H1 (cell line): Measurements from ENCODE around the gene LBR. TPM values are rescaled to one million over a fixed set of nuclear protein-coding genes. Genes with fewer than 3 reads are reported as not detected.

Experiments
- CTCF ChIA-PET: fragments of 300-600 bp; sonication (Branson Sonifier 250); formaldehyde crosslinking; loops from one replicate; lab custom pipeline; 2021; ENCODE audit not compliant: partially characterized antibody; lab: Charles Lee
- POLR2A ChIA-PET: fragments of 300-600 bp; sonication (Branson Sonifier 250); formaldehyde crosslinking; loops from one replicate; lab custom pipeline; 2021; ENCODE audit warnings: inconsistent platforms; ENCODE audit not compliant: partially characterized antibody; lab: Charles Lee
- DNase-seq, 2 experiments: peaks; one replicate each; pipeline versions ENCODE4 v3.0.0 to v3.0.0-alpha.2; 2010 to 2022; ENCODE audit warnings: low spot score in 2 of 2, low read depth in 1 of 2, mixed read lengths in 1 of 2
- FAIRE-seq: peaks from 2 replicates; lab custom pipeline; 2011; peaks lifted over from hg19 to GRCh38; lab: Jason Lieb, UNC
- H2AFZ ChIP-seq: 2 replicates; pipeline ENCODE4 v1.8.1; 2012; ENCODE audit warnings: low read length, inconsistent platforms
- H2AK5ac ChIP-seq: 2 replicates; pipeline ENCODE4 v1.6.1; 2013; ENCODE audit warnings: low read depth, low read length
- H2BK120ac ChIP-seq: replicated peaks from 2 replicates; pipeline ENCODE3; 2013; ENCODE audit warnings: low read depth, low read length, inconsistent platforms
- H2BK12ac ChIP-seq: 2 replicates; pipeline ENCODE4 v1.6.1; 2013; ENCODE audit warnings: low read depth, low read length
- H2BK15ac ChIP-seq: 2 replicates; pipeline ENCODE4 v1.6.1; 2013; ENCODE audit warnings: low read length
- H2BK20ac ChIP-seq: 2 replicates; pipeline ENCODE4 v1.6.1; 2013; ENCODE audit warnings: low read length
- H2BK5ac ChIP-seq: 2 replicates; pipeline ENCODE4 v1.6.1; 2013; ENCODE audit warnings: low read depth, low read length
- H3K14ac ChIP-seq: 2 replicates; pipeline ENCODE4 v1.6.1; 2013; ENCODE audit warnings: inconsistent platforms; ENCODE audit not compliant: insufficient read length
- H3K18ac ChIP-seq: 2 replicates; pipeline ENCODE4 v1.6.1; 2013; ENCODE audit warnings: low read length; ENCODE audit errors: extremely low read depth
- H3K23ac ChIP-seq: 2 replicates; pipeline ENCODE4 v1.6.1; 2013; ENCODE audit warnings: inconsistent platforms; ENCODE audit not compliant: insufficient read length
- H3K23me2 ChIP-seq: 2 replicates; pipeline ENCODE4 v1.6.1; 2013; ENCODE audit warnings: low read depth, low read length
- H3K27ac ChIP-seq: 2 replicates; pipeline ENCODE4 v1.6.1; 2011; ENCODE audit warnings: low read depth, low read length, inconsistent platforms
- H3K27me3 ChIP-seq, 4 experiments: replicated peaks in 1 of 4; 1 replicate in 1 of 4; 2 replicates in 3 of 4; pipeline versions ENCODE4 v1.6.1 to v1.8.1; 2011 to 2013; ENCODE audit warnings: low read length in 3 of 4, mild to moderate bottlenecking in 3 of 4, inconsistent platforms in 2 of 4, mixed read lengths in 2 of 4, moderate library complexity in 1 of 4; ENCODE audit not compliant: control insufficient read depth in 3 of 4, insufficient read depth in 3 of 4; ENCODE audit errors: extremely low read depth in 1 of 4
- H3K36me3 ChIP-seq, 4 experiments: 2 replicates each; pipeline versions ENCODE4 v1.6.1 to v1.8.1; 2011 to 2013; ENCODE audit warnings: mild to moderate bottlenecking in 4 of 4, low read length in 3 of 4, moderate library complexity in 2 of 4, control low read depth in 1 of 4, inconsistent platforms in 1 of 4; ENCODE audit not compliant: insufficient read depth in 4 of 4, control insufficient read depth in 2 of 4
- H3K4ac ChIP-seq: replicated peaks from 2 replicates; pipeline ENCODE3; 2013; ENCODE audit warnings: low read length, low read depth, mixed read lengths, inconsistent platforms; ENCODE audit not compliant: insufficient read length
- H3K4me1 ChIP-seq, 4 experiments: replicated peaks in 1 of 4; 1 replicate in 1 of 4; 2 replicates in 3 of 4; pipeline versions ENCODE4 v1.6.1 to v1.8.1; 2011 to 2013; ENCODE audit warnings: low read length in 3 of 4, inconsistent platforms in 2 of 4, mixed read lengths in 1 of 4; ENCODE audit not compliant: insufficient read depth in 4 of 4, control insufficient read depth in 3 of 4
- H3K4me2 ChIP-seq, 2 experiments: 2 replicates each; pipeline versions ENCODE4 v1.6.1 to v1.8.1; 2011 to 2013; ENCODE audit warnings: low read depth in 2 of 2, low read length in 2 of 2, control low read depth in 1 of 2, inconsistent platforms in 1 of 2, mild to moderate bottlenecking in 1 of 2; ENCODE audit not compliant: insufficient read depth in 1 of 2
- H3K4me3 ChIP-seq, 4 experiments: fragments of 200-600, 300-600 bp in 1 of 4; sonication (generic), shearing (Covaris generic), sonication (Bioruptor Twin) in 1 of 4; 2 replicates each; pipeline versions ENCODE4 v1.5.1 to v1.8.1; 2011 to 2016; ENCODE audit warnings: low read length in 4 of 4, low read depth in 3 of 4, control low read depth in 2 of 4, inconsistent platforms in 2 of 4, mild to moderate bottlenecking in 2 of 4, mixed read lengths in 1 of 4, moderate library complexity in 1 of 4; ENCODE audit not compliant: insufficient read depth in 2 of 4; ENCODE audit errors: extremely low read depth in 1 of 4
- H3K56ac ChIP-seq: replicated peaks from 2 replicates; pipeline ENCODE3; 2013; ENCODE audit warnings: low read depth, mild to moderate bottlenecking, mixed read lengths, low read length, inconsistent platforms; ENCODE audit not compliant: insufficient read length
- H3K79me1 ChIP-seq: 2 replicates; pipeline ENCODE4 v1.6.1; 2013; ENCODE audit warnings: low read depth, low read length, control low read depth
- H3K79me2 ChIP-seq, 2 experiments: 2 replicates each; pipeline versions ENCODE4 v1.6.1 to v1.8.1; 2012 to 2013; ENCODE audit warnings: low read length in 2 of 2, mild to moderate bottlenecking in 2 of 2, inconsistent platforms in 1 of 2; ENCODE audit not compliant: insufficient read depth in 2 of 2, control insufficient read depth in 1 of 2
- H3K9ac ChIP-seq, 4 experiments: replicated peaks in 1 of 4; 1 replicate in 1 of 4; 2 replicates in 3 of 4; pipeline versions ENCODE4 v1.6.1 to v1.8.1; 2011 to 2013; ENCODE audit warnings: low read depth in 3 of 4, low read length in 3 of 4, control low read depth in 2 of 4, mild to moderate bottlenecking in 2 of 4, moderate library complexity in 2 of 4, inconsistent platforms in 1 of 4; ENCODE audit errors: extremely low read depth in 1 of 4
- H3K9me3 ChIP-seq, 2 experiments: 2 replicates each; pipeline versions ENCODE4 v1.6.1 to v1.8.1; 2012 to 2013; ENCODE audit warnings: mild to moderate bottlenecking in 2 of 2, moderate library complexity in 2 of 2, control low read depth in 1 of 2, inconsistent platforms in 1 of 2, low read depth in 1 of 2, low read length in 1 of 2, mixed read lengths in 1 of 2; ENCODE audit not compliant: insufficient read depth in 2 of 2
- H4K20me1 ChIP-seq, 2 experiments: replicated peaks in 1 of 2; 2 replicates each; pipeline versions ENCODE3 to v1.8.1; 2011 to 2013; ENCODE audit warnings: inconsistent platforms in 2 of 2, low read length in 2 of 2, mild to moderate bottlenecking in 1 of 2; ENCODE audit not compliant: insufficient read depth in 2 of 2, control insufficient read depth in 1 of 2
- H4K5ac ChIP-seq: 2 replicates; pipeline ENCODE4 v1.6.1; 2013; ENCODE audit warnings: low read length, low read depth, mixed read lengths, inconsistent platforms; ENCODE audit not compliant: insufficient read length
- H4K8ac ChIP-seq: 2 replicates; pipeline ENCODE4 v1.8.0; 2013; ENCODE audit warnings: mild to moderate bottlenecking, moderate library complexity, low read length, inconsistent platforms; ENCODE audit not compliant: insufficient read depth; ENCODE audit errors: extremely low read depth
- H4K91ac ChIP-seq: replicated peaks from 2 replicates; pipeline ENCODE3; 2013; ENCODE audit warnings: low read length, mixed read lengths, inconsistent platforms; ENCODE audit not compliant: insufficient read length
- CREB1 ChIP-seq: IDR thresholded peaks from 2 replicates; pipeline ENCODE4 v1.6.1; 2012; ENCODE audit warnings: inconsistent platforms
- EGR1 ChIP-seq: IDR thresholded peaks from 2 replicates; pipeline ENCODE4 v1.6.1; 2011; ENCODE audit warnings: low read depth, low read length, borderline replicate concordance
- FOSL1 ChIP-seq: IDR thresholded peaks from 2 replicates; pipeline ENCODE4 v1.6.1; 2011; ENCODE audit warnings: mild to moderate bottlenecking, low read depth, low read length, moderate library complexity; ENCODE audit not compliant: insufficient read depth
- HDAC2 ChIP-seq, 2 experiments: fragments of 300-600 bp in 1 of 2; sonication (generic) in 1 of 2; IDR thresholded peaks; 2 replicates each; pipeline ENCODE4 v1.6.1; 2011 to 2012; ENCODE audit warnings: low read depth in 2 of 2, low read length in 2 of 2, mild to moderate bottlenecking in 2 of 2, moderate library complexity in 2 of 2, borderline replicate concordance in 1 of 2, inconsistent platforms in 1 of 2
- KDM4A ChIP-seq: IDR thresholded peaks from one replicate; pipeline ENCODE4 v1.7.1; 2012; ENCODE audit warnings: low read depth, mild to moderate bottlenecking, moderate library complexity, low read length, inconsistent platforms; ENCODE audit not compliant: severe bottlenecking
- SUZ12 ChIP-seq: fragments of 200-600 bp; sonication (generic); IDR thresholded peaks from 2 replicates; pipeline ENCODE4 v1.6.1; 2012; ENCODE audit warnings: mild to moderate bottlenecking, inconsistent platforms, low read length, moderate library complexity, mixed read lengths
- WGBS, 2 experiments: shearing (Covaris generic) in 1 of 2; methylation state at CpG; one replicate each; pipeline versions ENCODE4 v1.1.6 to v1.1.7; 2013 to 2015; ENCODE audit warnings: low lambda C conversion rate in 2 of 2, mixed read lengths in 2 of 2, inconsistent platforms in 1 of 2, low coverage in 1 of 2, missing lambda C conversion rate in 1 of 2; ENCODE audit not compliant: insufficient replicate concordance in 2 of 2, insufficient coverage in 1 of 2, insufficient read length in 1 of 2; ENCODE audit errors: extremely low coverage in 1 of 2, missing lambda C conversion rate in 1 of 2; 5-methylcytosine and 5-hydroxymethylcytosine counted together
- long read RNA-seq, 2 experiments: library from RNA in 1 of 2; library from capped mRNA in 1 of 2; stranded (forward); transcript quantifications; one replicate each; pipeline ENCODE4 v2.0.0, GENCODE V29; 2021; ENCODE audit warnings: inconsistent platforms in 1 of 2
- polyA minus RNA-seq, 3 experiments: library from RNA; depleted of rRNA, polyadenylated mRNA; stranded (reverse); fragments of >200 nt; gene quantifications; 1 replicate in 2 of 3; 2 replicates in 1 of 3; pipeline ENCODE4 v1.2.3, GENCODE V29; 2011
- polyA plus RNA-seq, 7 experiments: library from polyadenylated mRNA; depleted of rRNA in 3 of 7; stranded (reverse) in 5 of 7; unstranded in 2 of 7; fragments of >200 nt in 5 of 7; fragments of 200-250 nt in 2 of 7; gene quantifications; 1 replicate in 5 of 7; 2 replicates in 1 of 7; 4 replicates in 1 of 7; pipeline versions ENCODE4 v1.2.1 to v1.2.3, GENCODE V29; 2011 to 2013; ENCODE audit warnings: missing spikeins in 2 of 7, mixed read lengths in 2 of 7
- total RNA-seq: library from RNA; stranded (reverse); fragmentation: NEBNext Ultra II Directional; extraction: Animal tissue kit (Norgen Biotek cat#: 25700); gene quantifications from 2 replicates; pipeline ENCODE4 v1.2.1, GENCODE V29; 2021

LBR gene
- total RNA-seq (89.8 and 93.0 TPM in 2 replicates), polyA plus RNA-seq (2011; rRNA removed) (32.1 and 39.1 TPM in 2 replicates), polyA minus RNA-seq (2011; rRNA and poly(A)+ RNA removed) (57.7 and 76.1 TPM in 2 replicates)
- polyA plus RNA-seq (2011; cell fraction: cytosol; rRNA removed), result 35.5 TPM
- polyA plus RNA-seq (2011; cell fraction: nucleus; rRNA removed), result 41.7 TPM
- 42.4 to 77.4 TPM (median 46.1 TPM) in 4 replicates for polyA plus RNA-seq (2012, experiment 1 of 2)
- 7.1 TPM for polyA plus RNA-seq (2012, experiment 2 of 2)
- polyA plus RNA-seq (2013, experiment 1 of 2), result 113 TPM
- polyA plus RNA-seq (2013, experiment 2 of 2), result 124 TPM
- 27.3 TPM for polyA minus RNA-seq (2011; cell fraction: cytosol; rRNA and poly(A)+ RNA removed)
- 50.5 TPM for polyA minus RNA-seq (2011; cell fraction: nucleus; rRNA and poly(A)+ RNA removed)
- long read RNA-seq, experiment 1, transcript LBR-201 (14 exons, 3,745 nt), result major isoform, 17 of 83 reads
- long read RNA-seq, experiment 1, partial matches to known transcripts, result 56 of 83 reads
- long read RNA-seq, experiment 1, other reads (novel, unspliced or antisense), result 7 of 83 reads
- long read RNA-seq, experiment 2, transcript LBR-201 (14 exons, 3,745 nt), result major isoform, 19 of 26 reads
- long read RNA-seq, experiment 2, partial matches to known transcripts, result 4 of 26 reads
- long read RNA-seq, experiment 2, other reads (novel, unspliced or antisense), result 3 of 26 reads

GRCh38 chr1:225427235-225428067 lies at the start of gene LBR:
TSS of gene LBR (minus strand) at chr1:225428038. CDS start at chr1:225424075, 3,963 bp downstream.
- H3K4me3 ChIP-seq, result peak within 1 kb of the TSS; percentile 63 to 91 (median 84)
- peak within 1 kb of the TSS; percentile 85 to 89 for H3K4me2 ChIP-seq
- peaks cover 6 to 22% of the 10 kb centered on the region in 2 experiments for H4K20me1 ChIP-seq
- 0 out of 2 replicates have a peak within 1 kb of the TSS, but pooled peaks have one; percentile 26 for H2AK5ac ChIP-seq
- H3K4ac ChIP-seq, result no peak within 1 kb of the TSS
- DNase-seq (no peak), FAIRE-seq (no peak)
- peak within 1 kb of the TSS; percentile 70; the same call in 1 of the 2 replicates for H3K27ac ChIP-seq
- peak within 1 kb of the TSS; percentile 73; the same call in 1 of the 2 replicates for H2BK15ac ChIP-seq
- H3K79me1 ChIP-seq, result peaks cover 6% of the 10 kb centered on the region; the same call in 1 of the 2 replicates
- H3K36me3 ChIP-seq, result 0 out of 8 replicates have a peak, but pooled peaks cover 0 to 5% (median 0%) of the 10 kb centered on the region in 4 experiments
- no peak within 1 kb of the TSS for H2BK20ac ChIP-seq
- peak within 1 kb of the TSS; percentile 96 for H3K18ac ChIP-seq
- peaks cover 3 to 13% (median 12%) of the 10 kb centered on the region in 4 experiments for H3K4me1 ChIP-seq
- H4K5ac ChIP-seq, result peak within 1 kb of the TSS; percentile 92
- ChIA-PET POLR2A (interaction anchor here (0.9 to 1.6 kb wide), 3 partner anchors 9 to 49 kb away, joined by 3 to 5 read pairs (median 5); no protein-coding TSS in a partner anchor), CTCF (interaction anchor here (3.7 to 5.0 kb wide), 2 partner anchors 13 to 14 kb away, joined by 15 to 17 read pairs; no protein-coding TSS in a partner anchor)
- peaks cover 0 to 3% (median 1%) of the 10 kb centered on the region in 4 experiments; a peak in 2 of 7 replicates for H3K27me3 ChIP-seq
- peaks cover 0 to 10% of the 10 kb centered on the region in 2 experiments; a peak in 3 of 4 replicates for H3K9me3 ChIP-seq
- H4K8ac ChIP-seq, result peak within 1 kb of the TSS; percentile 88
- H3K14ac ChIP-seq, result no peak within 1 kb of the TSS
- peaks cover 11% of the 10 kb centered on the region for H3K23me2 ChIP-seq
- H2AFZ ChIP-seq, result peak within 1 kb of the TSS; percentile 58; the same call in 1 of the 2 replicates
- H2BK5ac ChIP-seq, result peak within 1 kb of the TSS; percentile 30; the same call in 1 of the 2 replicates
- 1% methylated on average over 52 of the region's 94 CpGs; no CpG with 5 or more reads in 1 of the 2 experiments for WGBS, 2 experiments
- H3K9ac ChIP-seq, result peak within 1 kb of the TSS; percentile 75 to 84 (median 78)
- H3K56ac ChIP-seq, result peak within 1 kb of the TSS; percentile 91
- H4K91ac ChIP-seq, result peak within 1 kb of the TSS; percentile 61
- peak within 1 kb of the TSS; percentile 85 for H2BK120ac ChIP-seq
- peaks cover 13 to 48% of the 10 kb centered on the region in 2 experiments for H3K79me2 ChIP-seq
- peak within 1 kb of the TSS; percentile 98 for H2BK12ac ChIP-seq
- no peak within 1 kb of the TSS for H3K23ac ChIP-seq
- no peak for TF ChIP-seq EGR1
- peak in 1 of 2 experiments; percentile 86; a peak in 2 of 4 replicates for TF ChIP-seq HDAC2 (IDR thresholded peaks at IDR 0.05; ENCODE audit: borderline replicate concordance in 1 of 2, low read depth in 2 of 2, low read length in 2 of 2)
- peak; percentile 33; the same call in 1 of the 2 replicates for TF ChIP-seq SUZ12
- TF ChIP-seq CREB1, result peak; percentile 29; the same call in 1 of the 2 replicates
- peak; percentile 80 for TF ChIP-seq KDM4A
- TF ChIP-seq FOSL1, result no peak
